Measurements from ENCODE around the gene HSPA1L. TPM values are rescaled to one million over a fixed set of nuclear protein-coding genes. Genes with fewer than 3 reads are reported as not detected.
A peak's percentile ranks its signal among the peaks of the same experiment; 100 is the strongest.

The HSPA1L gene
- total and polyA plus RNA-seq, 7 experiments from 2014 or later: 2.3 to 5.5 (median 3.7) TPM

- intact Hi-C loops (cut with micrococcal nuclease): loop anchor here (1.0 to 2.0 kb wide), 2 partner anchors 23 to 45 kb away; partner anchors contain the start of gene VARS1 (in 2 of the 2)
- POLR2A ChIA-PET: interaction anchor here (0.5 to 1.7 kb wide), 5 partner anchors 24 to 53 kb away, joined by 3 to 6 read pairs (median 6); partner anchors contain the start of genes HSPA1A and HSPA1L
- H3K36me3 Mint-ChIP-seq: peaks cover 0 to 15% (median 0%) of the 10 kb centered on the region in 5 donors
- ATAC-seq (no peak), DNase-seq (peak in 1 of 9 donors; percentile 51)
- no peak overlapping the region for H3K27ac ChIP-seq (ENCODE audit: low read depth, low read length)
- peaks cover 30 to 38% of the 10 kb centered on the region in 2 donors for H3K4me1 ChIP-seq (ENCODE audit: control insufficient read depth in 2 of 2, insufficient read depth in 2 of 2, low read length in 2 of 2)
- no peaks in the 10 kb centered on the region for H3K27me3 ChIP-seq (ENCODE audit: control insufficient read depth in 2 of 2, insufficient read depth in 2 of 2, low read length in 2 of 2)
- CTCF ChIA-PET: interaction anchor here (0.6 to 1.5 kb wide), 3 partner anchors 14 to 732 kb away, joined by 4 to 5 read pairs (median 4); partner anchors contain the start of gene MSH5
- H3K4me1 Mint-ChIP-seq: peaks cover 9 to 55% (median 42%) of the 10 kb centered on the region in 7 donors
- no peaks in the 10 kb centered on the region for H3K9me3 ChIP-seq (ENCODE audit: control insufficient read depth in 2 of 3, low read length in 3 of 3)
- H3K27me3 Mint-ChIP-seq: no peaks in the 10 kb centered on the region
- peak overlapping the region in 9 of 10 donors; percentile 56 to 80 (median 71) for H3K4me3 Mint-ChIP-seq
- H3K36me3 ChIP-seq (ENCODE audit: control insufficient read depth in 2 of 3, insufficient read depth in 3 of 3, low read length in 3 of 3): no peaks in the 10 kb centered on the region
- peaks cover 0 to 5% (median 0%) of the 10 kb centered on the region in 11 donors for H3K9me3 Mint-ChIP-seq
- peak overlapping the region in 7 of 9 donors; percentile 31 to 86 (median 71) for H3K27ac Mint-ChIP-seq
- H3K4me3 ChIP-seq (ENCODE audit: low read length): no peak overlapping the region
These were observed 43.1 kb downstream of the HSPA1L start for GRCh38 chr6:31771992-31772358.

GRCh38 chr6:31770860-31771259 lies 44.2 kb downstream of the HSPA1L start:
- Mint-ChIP-seq H3K9me3 (peaks cover 0 to 5% (median 0%) of the 10 kb centered on the region in 11 donors), H3K4me3 (peak overlapping the region in 4 of 10 donors; percentile 6 to 42 (median 24)), H3K4me1 (peaks cover 4 to 47% (median 36%) of the 10 kb centered on the region in 7 donors), H3K27me3 (no peaks in the 10 kb centered on the region), H3K36me3 (peaks cover 0 to 15% (median 0%) of the 10 kb centered on the region in 5 donors), H3K27ac (peak overlapping the region in 2 of 9 donors; percentile 19 to 74)
- ChIA-PET POLR2A (interaction anchor here (0.6 to 1.7 kb wide), 8 partner anchors 23 to 985 kb away, joined by 3 to 6 read pairs (median 3); partner anchors contain the start of genes HSPA1A, HSPA1L and SKIC2), CTCF (interaction anchor here (1.0 to 1.8 kb wide), 4 partner anchors 32 to 57 kb away, joined by 3 to 16 read pairs (median 6); partner anchors contain the start of genes DDAH2, HSPA1B, LSM2 and MSH5)
- ATAC-seq (no peak), DNase-seq (peak in 1 of 9 donors; percentile 7)
- Histone ChIP-seq H3K4me3 (ENCODE audit: low read length) (no peak overlapping the region), H3K27me3 (ENCODE audit: control insufficient read depth in 2 of 2, insufficient read depth in 2 of 2, low read length in 2 of 2) (no peaks in the 10 kb centered on the region), H3K4me1 (ENCODE audit: control insufficient read depth in 2 of 2, insufficient read depth in 2 of 2, low read length in 2 of 2) (peaks cover 23 to 27% of the 10 kb centered on the region in 2 donors), H3K9me3 (ENCODE audit: control insufficient read depth in 2 of 3, low read length in 3 of 3) (no peaks in the 10 kb centered on the region), H3K36me3 (ENCODE audit: control insufficient read depth in 2 of 3, insufficient read depth in 3 of 3, low read length in 3 of 3) (no peaks in the 10 kb centered on the region), H3K27ac (ENCODE audit: low read depth, low read length) (no peak overlapping the region)
- intact Hi-C loops (cut with micrococcal nuclease): loop anchor here in 1 of 2 donors (1.0 kb wide), 1 partner anchor 29 kb away; no protein-coding TSS in a partner anchor

DNA sequence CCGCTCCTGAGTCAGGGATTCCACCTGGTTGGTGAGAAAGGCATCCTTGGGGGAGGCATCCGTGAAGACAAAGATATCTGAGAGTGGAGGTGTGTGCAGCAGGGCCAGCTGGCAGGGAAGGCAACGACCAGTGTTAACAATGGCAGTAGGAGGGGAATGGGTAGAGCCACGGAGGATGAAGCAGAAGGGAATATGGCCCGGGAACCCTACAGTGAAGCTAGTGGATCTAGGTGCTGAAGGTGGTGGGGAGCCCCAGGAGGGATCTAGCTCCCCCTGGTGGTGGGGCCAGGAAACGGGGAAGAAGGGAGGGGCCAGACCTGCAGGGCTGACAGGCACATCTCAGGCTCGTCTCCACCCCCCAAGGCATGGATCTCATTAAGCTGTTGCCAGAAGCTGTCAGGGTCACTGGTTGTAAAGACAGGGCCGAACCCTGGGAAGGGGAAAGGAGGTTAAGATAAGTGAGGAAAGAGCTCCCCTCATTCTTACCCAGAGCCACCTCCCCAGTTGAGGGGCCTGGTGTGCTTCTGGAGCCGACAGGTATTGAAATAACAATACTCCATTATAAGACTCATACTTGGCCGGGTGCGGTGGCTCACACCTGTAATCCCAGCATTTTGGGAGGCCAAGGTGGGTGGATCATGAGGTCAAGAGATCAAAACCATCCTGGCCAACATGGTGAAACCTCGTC lies 45.3 kb downstream of the HSPA1L start:
- Histone ChIP-seq H3K4me3 (ENCODE audit: low read length) (no peak overlapping the region), H3K36me3 (ENCODE audit: control insufficient read depth in 2 of 3, insufficient read depth in 3 of 3, low read length in 3 of 3) (no peaks in the 10 kb centered on the region), H3K9me3 (ENCODE audit: control insufficient read depth in 2 of 3, low read length in 3 of 3) (no peaks in the 10 kb centered on the region), H3K4me1 (ENCODE audit: control insufficient read depth in 2 of 2, insufficient read depth in 2 of 2, low read length in 2 of 2) (peaks cover 23 to 27% of the 10 kb centered on the region in 2 donors), H3K27me3 (ENCODE audit: control insufficient read depth in 2 of 2, insufficient read depth in 2 of 2, low read length in 2 of 2) (no peaks in the 10 kb centered on the region), H3K27ac (ENCODE audit: low read depth, low read length) (no peak overlapping the region)
- H3K4me3 Mint-ChIP-seq: peak overlapping the region in 3 of 10 donors; percentile 2 to 45 (median 7)
- peak overlapping the region in 4 of 9 donors; percentile 6 to 68 (median 38) for H3K27ac Mint-ChIP-seq
- no peaks in the 10 kb centered on the region for H3K27me3 Mint-ChIP-seq
- ATAC-seq (peak; percentile 89), DNase-seq (peak; percentile 56 to 85 (median 71))
- ChIA-PET POLR2A (interaction anchor here (0.9 to 1.9 kb wide), 3 partner anchors 22 to 190 kb away, joined by 3 to 6 read pairs (median 3); partner anchors contain the start of genes SKIC2 and VARS1), CTCF (interaction anchor here (0.6 to 2.2 kb wide), 11 partner anchors 9 to 58 kb away, joined by 3 to 16 read pairs (median 5); partner anchors contain the start of genes CLIC1, DDAH2, HSPA1B and LSM2)
- intact Hi-C loops (cut with micrococcal nuclease): loop anchor here (1.0 to 2.0 kb wide), 5 partner anchors 28 to 89 kb away; partner anchors contain the start of genes DDAH2 (in 1 of the 2) and LY6G5C (in 1 of the 2)
- H3K4me1 Mint-ChIP-seq: peaks cover 4 to 38% (median 34%) of the 10 kb centered on the region in 7 donors
- peaks cover 0 to 5% (median 0%) of the 10 kb centered on the region in 11 donors for H3K9me3 Mint-ChIP-seq
- H3K36me3 Mint-ChIP-seq: peaks cover 0 to 16% (median 0%) of the 10 kb centered on the region in 5 donors

- no peak for DNase-seq
- H3K27ac ChIP-seq (ENCODE audit: low read depth, low read length): no peak overlapping the region
- no peak overlapping the region for H3K4me3 ChIP-seq (ENCODE audit: low read length)
- no peaks in the 10 kb centered on the region for H3K36me3 ChIP-seq (ENCODE audit: control insufficient read depth in 2 of 3, insufficient read depth in 3 of 3, low read length in 3 of 3)
- H3K9me3 Mint-ChIP-seq: peaks cover 0 to 5% (median 0%) of the 10 kb centered on the region in 11 donors
- no peaks in the 10 kb centered on the region for H3K27me3 Mint-ChIP-seq
- H3K9me3 ChIP-seq (ENCODE audit: control insufficient read depth in 2 of 3, low read length in 3 of 3): no peaks in the 10 kb centered on the region
- peak; percentile 40 for ATAC-seq
- no peaks in the 10 kb centered on the region for H3K27me3 ChIP-seq (ENCODE audit: control insufficient read depth in 2 of 2, insufficient read depth in 2 of 2, low read length in 2 of 2)
- H3K4me3 Mint-ChIP-seq: no peak overlapping the region
- peak overlapping the region in 1 of 9 donors; percentile 62 for H3K27ac Mint-ChIP-seq
- CTCF ChIA-PET: interaction anchor here (0.7 to 2.2 kb wide), 6 partner anchors 10 to 84 kb away, joined by 3 to 8 read pairs (median 6); partner anchors contain the start of genes CLIC1 and LSM2
- H3K4me1 ChIP-seq (ENCODE audit: control insufficient read depth in 2 of 2, insufficient read depth in 2 of 2, low read length in 2 of 2): peaks cover 23 to 27% of the 10 kb centered on the region in 2 donors
- POLR2A ChIA-PET: interaction anchor here (0.9 to 1.9 kb wide), 2 partner anchors 23 to 27 kb away, joined by 3 to 6 read pairs; partner anchors contain the start of gene VARS1
- peaks cover 0 to 20% (median 0%) of the 10 kb centered on the region in 5 donors for H3K36me3 Mint-ChIP-seq
- H3K4me1 Mint-ChIP-seq: peaks cover 4 to 46% (median 31%) of the 10 kb centered on the region in 7 donors
- intact Hi-C loops (cut with micrococcal nuclease): loop anchor here (1.0 to 2.0 kb wide), 4 partner anchors 30 to 88 kb away; partner anchors contain the start of genes DDAH2 (in 1 of the 2) and LY6G5C (in 1 of the 2)
These were observed 46.5 kb downstream of the HSPA1L start for GRCh38 chr6:31768363-31769257.

DNA sequence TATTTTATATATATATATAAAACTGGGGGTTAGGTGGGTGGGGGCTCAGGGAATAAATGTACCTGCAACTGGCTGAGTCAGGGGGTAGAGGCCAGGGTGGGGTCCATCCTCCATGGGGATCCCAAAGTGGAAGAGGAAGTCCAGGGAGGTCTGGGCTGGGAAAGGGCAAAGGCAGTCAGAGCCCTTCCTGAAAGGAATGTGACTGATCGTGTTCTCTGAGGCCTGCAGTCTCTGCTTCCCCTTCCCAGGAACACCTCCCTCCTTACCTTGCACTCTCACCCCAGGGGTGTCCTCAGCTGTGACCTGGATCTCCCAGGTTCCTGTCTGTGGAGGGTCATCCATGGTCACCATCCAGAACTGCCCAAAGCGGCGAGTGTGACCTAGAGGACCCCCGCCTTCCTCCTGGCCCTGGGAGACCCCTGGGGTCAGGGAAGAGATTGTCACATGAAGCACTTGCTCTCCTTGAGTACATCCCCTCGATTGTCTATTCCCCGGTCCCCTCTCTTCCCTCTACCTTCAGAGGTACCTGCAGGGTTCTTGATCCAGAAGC lies 47.9 kb downstream of the HSPA1L start:
- ChIA-PET CTCF (interaction anchor here (0.6 kb wide), 2 partner anchors 109 to 236 kb away, joined by 3 read pairs; no protein-coding TSS in a partner anchor), POLR2A (no interaction called here)
- ATAC-seq: no peak
- H3K9me3 Mint-ChIP-seq: peaks cover 0 to 5% (median 0%) of the 10 kb centered on the region in 11 donors
- peak overlapping the region in 1 of 9 donors; percentile 53 for H3K27ac Mint-ChIP-seq
- H3K4me3 ChIP-seq (ENCODE audit: low read length): no peak overlapping the region
- no peaks in the 10 kb centered on the region for H3K27me3 ChIP-seq (ENCODE audit: control insufficient read depth in 2 of 2, insufficient read depth in 2 of 2, low read length in 2 of 2)
- no peaks in the 10 kb centered on the region for H3K36me3 ChIP-seq (ENCODE audit: control insufficient read depth in 2 of 3, insufficient read depth in 3 of 3, low read length in 3 of 3)
- H3K4me3 Mint-ChIP-seq: no peak overlapping the region
- H3K4me1 ChIP-seq (ENCODE audit: control insufficient read depth in 2 of 2, insufficient read depth in 2 of 2, low read length in 2 of 2): peaks cover 11 to 18% of the 10 kb centered on the region in 2 donors
- DNase-seq: no peak
- no peaks in the 10 kb centered on the region for H3K27me3 Mint-ChIP-seq
- no peaks in the 10 kb centered on the region for H3K9me3 ChIP-seq (ENCODE audit: control insufficient read depth in 2 of 3, low read length in 3 of 3)
- peaks cover 0 to 20% (median 3%) of the 10 kb centered on the region in 5 donors for H3K36me3 Mint-ChIP-seq
- no peak overlapping the region for H3K27ac ChIP-seq (ENCODE audit: low read depth, low read length)
- intact Hi-C loops (cut with micrococcal nuclease): no loop called here
- peaks cover 4 to 42% (median 25%) of the 10 kb centered on the region in 7 donors for H3K4me1 Mint-ChIP-seq

Data from naive thymus-derived CD4-positive, alpha-beta T cell (primary cell).